Measurements from ENCODE around the gene CXCR1. TPM values are rescaled to one million over a fixed set of nuclear protein-coding genes. Genes with fewer than 3 reads are reported as not detected.
A peak's percentile ranks its signal among the peaks of the same experiment; 100 is the strongest.

Gene CXCR1
- total RNA-seq, 1 experiment from 2014 or later = not detected

DNA sequence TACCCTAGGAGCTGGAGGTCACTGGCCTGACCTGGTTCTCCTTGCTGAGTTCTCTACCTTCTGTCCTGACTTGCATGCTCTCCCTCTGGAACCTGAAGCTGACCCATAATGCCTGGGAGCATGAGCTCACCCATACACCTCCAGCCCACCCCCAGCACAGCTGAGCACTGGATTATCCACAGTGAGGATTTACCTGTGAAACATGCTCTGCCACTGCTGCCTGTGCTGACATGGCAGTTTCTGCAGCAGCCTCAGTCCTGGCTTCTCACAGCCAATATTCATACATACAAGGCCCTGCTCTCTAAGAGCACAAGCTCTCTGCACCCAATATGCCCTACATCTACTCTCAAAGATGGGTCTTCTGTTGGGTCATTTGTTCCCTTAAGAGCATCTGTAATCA, 35.9 kb downstream of the CXCR1 start:
- no peaks in the 10 kb centered on the region for H3K36me3 Mint-ChIP-seq (ENCODE audit: insufficient read depth in 1 of 3, low read depth in 3 of 3)
- H3K18ac ChIP-seq (ENCODE audit: insufficient read length, low read depth, low read length) = no peak overlapping the region

More for the DNA sequence above, 35.9 kb downstream of the CXCR1 start:
- no peaks in the 10 kb centered on the region for H3K79me2 ChIP-seq (ENCODE audit: insufficient read depth, low read length)
- no peak overlapping the region for H3K56ac ChIP-seq (ENCODE audit: insufficient read length, low read depth, low read length)
- no peak overlapping the region for H3K27ac ChIP-seq (ENCODE audit: insufficient read length, low read depth, low read length)
- Mint-ChIP-seq H3K4me1 (peaks cover 13% of the 10 kb centered on the region in 2 experiments), H3K4me3 (no peak overlapping the region), H3K9me3 (no peaks in the 10 kb centered on the region; a peak in 1 of 5 replicates), H3K27me3 (ENCODE audit: low read depth) (peaks cover 12% of the 10 kb centered on the region), H3K27ac (peak overlapping the region in 2 of 3 experiments; percentile 10 to 32; a peak in 2 of 7 replicates)
- no peak overlapping the region for H3K14ac ChIP-seq (ENCODE audit: insufficient read depth, low read length)
- H3T11ph ChIP-seq (ENCODE audit: low read length) = no peak overlapping the region
- no peak overlapping the region for H2BK15ac ChIP-seq (ENCODE audit: low read depth, low read length)
- H3K79me1 ChIP-seq (ENCODE audit: insufficient read depth, low read depth, low read length, poor library complexity, severe bottlenecking) = no peaks in the 10 kb centered on the region
- no peaks in the 10 kb centered on the region for H3K27me3 ChIP-seq (ENCODE audit: insufficient read depth, low read length)
- no peak overlapping the region for H4K91ac ChIP-seq (ENCODE audit: insufficient read length, low read depth, low read length)
- H4K8ac ChIP-seq (replicated peaks; ENCODE audit: insufficient read length, low read depth, low read length) = no peak overlapping the region
- no peak overlapping the region for H3K4ac ChIP-seq (ENCODE audit: low read depth, low read length)
- no peak overlapping the region for H2BK12ac ChIP-seq (ENCODE audit: insufficient read length, low read depth, low read length)
- no peak overlapping the region for H4K5ac ChIP-seq (ENCODE audit: insufficient read length, low read depth, low read length)
- H4K20me1 ChIP-seq (ENCODE audit: control insufficient read depth, insufficient read depth, insufficient read length) = no peaks in the 10 kb centered on the region
- H2AK5ac ChIP-seq (ENCODE audit: insufficient read length, low read length) = no peak overlapping the region
- no peaks in the 10 kb centered on the region for H3K9me3 ChIP-seq (ENCODE audit: control insufficient read depth, low read depth, low read length)
- H3K4me2 ChIP-seq (ENCODE audit: insufficient read depth, insufficient read length, low read length) = no peak overlapping the region
- no peak overlapping the region for H2AFZ ChIP-seq (ENCODE audit: low read length)
- no peak overlapping the region for H2BK20ac ChIP-seq (ENCODE audit: low read depth, low read length, poor library complexity, severe bottlenecking)
- H3K4me1 ChIP-seq (ENCODE audit: insufficient read depth, low read length) = peaks cover 3% of the 10 kb centered on the region
- DNase-seq = no peak
- H2BK120ac ChIP-seq (ENCODE audit: low read depth, low read length, poor library complexity, severe bottlenecking) = no peak overlapping the region
- H3K23me2 ChIP-seq (ENCODE audit: insufficient read length, low read depth, low read length, poor library complexity, severe bottlenecking) = no peaks in the 10 kb centered on the region
- TF ChIP-seq, protein P1, sequence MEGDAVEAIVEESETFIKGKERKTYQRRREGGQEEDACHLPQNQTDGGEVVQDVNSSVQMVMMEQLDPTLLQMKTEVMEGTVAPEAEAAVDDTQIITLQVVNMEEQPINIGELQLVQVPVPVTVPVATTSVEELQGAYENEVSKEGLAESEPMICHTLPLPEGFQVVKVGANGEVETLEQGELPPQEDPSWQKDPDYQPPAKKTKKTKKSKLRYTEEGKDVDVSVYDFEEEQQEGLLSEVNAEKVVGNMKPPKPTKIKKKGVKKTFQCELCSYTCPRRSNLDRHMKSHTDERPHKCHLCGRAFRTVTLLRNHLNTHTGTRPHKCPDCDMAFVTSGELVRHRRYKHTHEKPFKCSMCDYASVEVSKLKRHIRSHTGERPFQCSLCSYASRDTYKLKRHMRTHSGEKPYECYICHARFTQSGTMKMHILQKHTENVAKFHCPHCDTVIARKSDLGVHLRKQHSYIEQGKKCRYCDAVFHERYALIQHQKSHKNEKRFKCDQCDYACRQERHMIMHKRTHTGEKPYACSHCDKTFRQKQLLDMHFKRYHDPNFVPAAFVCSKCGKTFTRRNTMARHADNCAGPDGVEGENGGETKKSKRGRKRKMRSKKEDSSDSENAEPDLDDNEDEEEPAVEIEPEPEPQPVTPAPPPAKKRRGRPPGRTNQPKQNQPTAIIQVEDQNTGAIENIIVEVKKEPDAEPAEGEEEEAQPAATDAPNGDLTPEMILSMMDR (conservative IDR thresholded peaks at IDR 0.05) = no peak
- H3K9ac ChIP-seq (ENCODE audit: extremely low read depth, insufficient read length, low read length) = no peak overlapping the region
- H3K23ac ChIP-seq (ENCODE audit: insufficient read length, low read depth, low read length) = no peak overlapping the region
- H2BK5ac ChIP-seq (ENCODE audit: insufficient read length, low read length) = no peak overlapping the region

All from H9 (cell line).